Measurements from ENCODE around the gene LCE5A.

The LCE5A gene

GRCh38 chr1:152520561-152521090 lies 10.0 kb downstream of the LCE5A start:
- Mint-ChIP-seq H3K27ac (no peak overlapping the region), H3K4me3 (no peak overlapping the region), H3K27me3 (ENCODE audit: low read depth) (no peaks in the 10 kb centered on the region), H3K36me3 (ENCODE audit: low read depth) (no peaks in the 10 kb centered on the region), H3K4me1 (no peaks in the 10 kb centered on the region), H3K9me3 (peaks cover 38% of the 10 kb centered on the region)
- TF ChIP-seq CTCF (IDR thresholded peaks at IDR 0.05; ENCODE audit: unreplicated experiment in 3 of 3): no peak

GRCh38 chr1:152525080-152525641 lies 14.6 kb downstream of the LCE5A start:
- H3K36me3 Mint-ChIP-seq (ENCODE audit: low read depth): no peaks in the 10 kb centered on the region
- no peak for TF ChIP-seq CTCF (IDR thresholded peaks at IDR 0.05; ENCODE audit: unreplicated experiment in 3 of 3)
- H3K4me1 Mint-ChIP-seq: no peaks in the 10 kb centered on the region
- peaks cover 41% of the 10 kb centered on the region for H3K9me3 Mint-ChIP-seq
- H3K27me3 Mint-ChIP-seq (ENCODE audit: low read depth): no peaks in the 10 kb centered on the region
- H3K4me3 Mint-ChIP-seq: no peak overlapping the region
- H3K27ac Mint-ChIP-seq: no peak overlapping the region

GRCh38 chr1:152533327-152533938 lies 22.8 kb downstream of the LCE5A start:
- no peak overlapping the region for H3K4me3 Mint-ChIP-seq
- peaks cover 63% of the 10 kb centered on the region for H3K9me3 Mint-ChIP-seq
- no peak overlapping the region for H3K27ac Mint-ChIP-seq
- no peaks in the 10 kb centered on the region for H3K4me1 Mint-ChIP-seq
- H3K27me3 Mint-ChIP-seq (ENCODE audit: low read depth): no peaks in the 10 kb centered on the region
- TF ChIP-seq CTCF (IDR thresholded peaks at IDR 0.05; ENCODE audit: unreplicated experiment in 3 of 3): no peak
- no peaks in the 10 kb centered on the region for H3K36me3 Mint-ChIP-seq (ENCODE audit: low read depth)

GRCh38 chr1:152535774-152536173 lies 25.2 kb downstream of the LCE5A start:
- H3K27me3 Mint-ChIP-seq (ENCODE audit: low read depth): no peaks in the 10 kb centered on the region
- H3K4me1 Mint-ChIP-seq: no peaks in the 10 kb centered on the region
- peaks cover 54% of the 10 kb centered on the region for H3K9me3 Mint-ChIP-seq
- H3K27ac Mint-ChIP-seq: no peak overlapping the region
- no peaks in the 10 kb centered on the region for H3K36me3 Mint-ChIP-seq (ENCODE audit: low read depth)
- no peak overlapping the region for H3K4me3 Mint-ChIP-seq
- TF ChIP-seq CTCF (IDR thresholded peaks at IDR 0.05; ENCODE audit: unreplicated experiment in 3 of 3): no peak

- Mint-ChIP-seq H3K27me3 (ENCODE audit: low read depth) (no peaks in the 10 kb centered on the region), H3K4me1 (no peaks in the 10 kb centered on the region), H3K4me3 (no peak overlapping the region), H3K27ac (no peak overlapping the region), H3K9me3 (peaks cover 53% of the 10 kb centered on the region), H3K36me3 (ENCODE audit: low read depth) (no peaks in the 10 kb centered on the region)
- no peak for TF ChIP-seq CTCF (IDR thresholded peaks at IDR 0.05; ENCODE audit: unreplicated experiment in 3 of 3)
Observed at GRCh38 chr1:152537496-152537895, 26.9 kb downstream of the LCE5A start.

GRCh38 chr1:152539901-152540300 lies 29.3 kb downstream of the LCE5A start:
- Mint-ChIP-seq H3K27ac (no peak overlapping the region), H3K36me3 (ENCODE audit: low read depth) (no peaks in the 10 kb centered on the region), H3K4me1 (no peaks in the 10 kb centered on the region), H3K9me3 (peaks cover 57% of the 10 kb centered on the region), H3K4me3 (no peak overlapping the region), H3K27me3 (ENCODE audit: low read depth) (no peaks in the 10 kb centered on the region)
- TF ChIP-seq CTCF (IDR thresholded peaks at IDR 0.05; ENCODE audit: unreplicated experiment in 3 of 3): no peak

All from nephron (organoid).